Measurements from ENCODE around the gene SPATA2. TPM values are rescaled to one million over a fixed set of nuclear protein-coding genes. Genes with fewer than 3 reads are reported as not detected.

Gene SPATA2
- total and polyA plus RNA-seq, 2 of the 13 experiments (the other 11 are each of a cell fraction or from before 2014, with no cell fraction given), result 3.2 to 8.7 TPM

GRCh38 chr20:49899541-49900383 is 15.6 kb downstream of the SPATA2 start (continued):
- TF ChIP-seq HNRNPUL1 (IDR thresholded peaks at IDR 0.05; ENCODE audit: low read depth, low read length), result no peak
- no peak for TF ChIP-seq SATB2 (CRISPR knock-in tag; IDR thresholded peaks at IDR 0.05)
- no peak for TF ChIP-seq FOXC1 (CRISPR knock-in tag; IDR thresholded peaks at IDR 0.05; ENCODE audit: borderline replicate concordance)
- TF ChIP-seq ZNF747 (CRISPR knock-in tag; IDR thresholded peaks at IDR 0.05; ENCODE audit: borderline replicate concordance), result no peak
- TF ChIP-seq, protein P1, sequence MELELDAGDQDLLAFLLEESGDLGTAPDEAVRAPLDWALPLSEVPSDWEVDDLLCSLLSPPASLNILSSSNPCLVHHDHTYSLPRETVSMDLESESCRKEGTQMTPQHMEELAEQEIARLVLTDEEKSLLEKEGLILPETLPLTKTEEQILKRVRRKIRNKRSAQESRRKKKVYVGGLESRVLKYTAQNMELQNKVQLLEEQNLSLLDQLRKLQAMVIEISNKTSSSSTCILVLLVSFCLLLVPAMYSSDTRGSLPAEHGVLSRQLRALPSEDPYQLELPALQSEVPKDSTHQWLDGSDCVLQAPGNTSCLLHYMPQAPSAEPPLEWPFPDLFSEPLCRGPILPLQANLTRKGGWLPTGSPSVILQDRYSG (CRISPR knock-in tag; IDR thresholded peaks at IDR 0.05), result no peak
- TF ChIP-seq ZIK1 (CRISPR knock-in tag; IDR thresholded peaks at IDR 0.05; ENCODE audit: borderline replicate concordance, low read depth), result no peak
- no peak; the same call in 1 of the 2 replicates for TF ChIP-seq ZNF670 (CRISPR knock-in tag; IDR thresholded peaks at IDR 0.05; ENCODE audit: borderline replicate concordance)
- no peak for TF ChIP-seq ELF4 (CRISPR knock-in tag; IDR thresholded peaks at IDR 0.05; ENCODE audit: borderline replicate concordance)
- TF ChIP-seq ZKSCAN5 (CRISPR knock-in tag; IDR thresholded peaks at IDR 0.05), result no peak
- TF ChIP-seq HDAC1 (CRISPR knock-in tag; IDR thresholded peaks at IDR 0.05), result 0 out of 2 replicates have a peak, but pooled peaks have one; percentile 42
- no peak for TF ChIP-seq EZH2 (conservative IDR thresholded peaks at IDR 0.05; ENCODE audit: low read depth, low read length)
- no peak for TF ChIP-seq MLLT10 (CRISPR knock-in tag; IDR thresholded peaks at IDR 0.05)
- no peak for TF ChIP-seq BCL3 (CRISPR knock-in tag; IDR thresholded peaks at IDR 0.05)
- TF ChIP-seq ARID5B (CRISPR knock-in tag; IDR thresholded peaks at IDR 0.05), result peak; percentile 67; the same call in 1 of the 2 replicates
- no peak for TF ChIP-seq ZNF331 (CRISPR knock-in tag; IDR thresholded peaks at IDR 0.05)
- TF ChIP-seq HCFC1 (IDR thresholded peaks at IDR 0.05; ENCODE audit: low read depth, low read length), result no peak
- TF ChIP-seq ZNF121 (CRISPR knock-in tag; IDR thresholded peaks at IDR 0.05), result no peak
- TF ChIP-seq, protein P2, sequence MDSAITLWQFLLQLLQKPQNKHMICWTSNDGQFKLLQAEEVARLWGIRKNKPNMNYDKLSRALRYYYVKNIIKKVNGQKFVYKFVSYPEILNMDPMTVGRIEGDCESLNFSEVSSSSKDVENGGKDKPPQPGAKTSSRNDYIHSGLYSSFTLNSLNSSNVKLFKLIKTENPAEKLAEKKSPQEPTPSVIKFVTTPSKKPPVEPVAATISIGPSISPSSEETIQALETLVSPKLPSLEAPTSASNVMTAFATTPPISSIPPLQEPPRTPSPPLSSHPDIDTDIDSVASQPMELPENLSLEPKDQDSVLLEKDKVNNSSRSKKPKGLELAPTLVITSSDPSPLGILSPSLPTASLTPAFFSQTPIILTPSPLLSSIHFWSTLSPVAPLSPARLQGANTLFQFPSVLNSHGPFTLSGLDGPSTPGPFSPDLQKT (CRISPR knock-in tag; IDR thresholded peaks at IDR 0.05; ENCODE audit: borderline replicate concordance), result no peak
- TF ChIP-seq PCBP2 (optimal IDR thresholded peaks at IDR 0.05; ENCODE audit: low read depth, low read length, poor library complexity, severe bottlenecking), result peak; percentile 21
- TF ChIP-seq NR3C1 (CRISPR knock-in tag; IDR thresholded peaks at IDR 0.05), result no peak
- no peak for TF ChIP-seq MYC (CRISPR knock-in tag; IDR thresholded peaks at IDR 0.05; ENCODE audit: borderline replicate concordance)

Measured in HepG2 (cell line).